Cardiac muscle cell (in vitro differentiated cells and primary cell): Measurements from ENCODE around the gene SASH1. TPM values are rescaled to one million over a fixed set of nuclear protein-coding genes. Genes with fewer than 3 reads are reported as not detected.

Source experiments
- DNase-seq, 2 donors: peaks; one replicate each; pipeline versions ENCODE4 v3.0.0 to v3.0.0-alpha.2; 2010 to 2017; ENCODE audit warnings: low read depth in 1 of 2, low spot score in 1 of 2
- H3K27ac ChIP-seq: fragments of 200-600 bp; sonication (generic); 2 replicates; pipeline ENCODE4 v1.5.1; 2016
- H3K27me3 ChIP-seq: fragments of 200-600 bp; sonication (generic); 2 replicates; pipeline ENCODE4 v1.6.0; 2016; ENCODE audit warnings: control low read depth
- H3K36me3 ChIP-seq: fragments of 200-600 bp; sonication (generic); 2 replicates; pipeline ENCODE4 v1.5.1; 2016; ENCODE audit warnings: control low read depth
- H3K4me1 ChIP-seq: fragments of 200-600 bp; sonication (generic); 2 replicates; pipeline ENCODE4 v1.8.1; 2017; ENCODE audit warnings: low read depth, mild to moderate bottlenecking, mixed run types
- H3K4me3 ChIP-seq: fragments of 200-600 bp; sonication (generic); 2 replicates; pipeline ENCODE4 v1.5.1; 2016; ENCODE audit warnings: mild to moderate bottlenecking
- H3K9me3 ChIP-seq: fragments of 200-600 bp; sonication (generic); 2 replicates; pipeline ENCODE4 v1.5.1; 2017; ENCODE audit warnings: low read depth, mild to moderate bottlenecking, control low read depth
- CTCF ChIP-seq: IDR thresholded peaks from 2 replicates; pipeline ENCODE4 v1.5.1; 2012; ENCODE audit warnings: low read depth, mild to moderate bottlenecking, low read length
- polyA plus RNA-seq: library from polyadenylated mRNA; unstranded; fragments of >200 nt; fragmentation: Nextera tagmentation; extraction: Ambion mirVana; gene quantifications from 2 replicates; pipeline ENCODE4 v1.2.1, GENCODE V29; 2016
- total RNA-seq: library from RNA; depleted of rRNA; stranded (reverse); fragments of >200 nt; gene quantifications from 2 replicates; pipeline ENCODE4 v1.2.3, GENCODE V29; 2016

The SASH1 gene
- total and polyA plus RNA-seq, 2 experiments from 2014 or later = 7.2 to 17.1 TPM

- TF ChIP-seq CTCF = no peak
- H3K9me3 ChIP-seq = no peaks in the 10 kb centered on the region
- no peaks in the 10 kb centered on the region for H3K36me3 ChIP-seq
- no peaks in the 10 kb centered on the region for H3K27me3 ChIP-seq
- H3K4me1 ChIP-seq = no peaks in the 10 kb centered on the region
- no peak for DNase-seq
- H3K27ac ChIP-seq = no peak overlapping the region
- H3K4me3 ChIP-seq = no peak overlapping the region
These were observed 82.8 kb downstream of the SASH1 start for GRCh38 chr6:148425443-148425842.

GRCh38 chr6:148426317-148426977 is 83.8 kb downstream of the SASH1 start:
- Histone ChIP-seq H3K36me3 (no peaks in the 10 kb centered on the region), H3K4me3 (no peak overlapping the region), H3K27ac (no peak overlapping the region), H3K9me3 (no peaks in the 10 kb centered on the region), H3K27me3 (no peaks in the 10 kb centered on the region), H3K4me1 (no peaks in the 10 kb centered on the region)
- TF ChIP-seq CTCF = no peak
- DNase-seq = no peak

GRCh38 chr6:148427333-148427732 is 84.7 kb downstream of the SASH1 start:
- no peak overlapping the region for H3K27ac ChIP-seq
- peak in 1 of 2 donors; percentile 49 for DNase-seq
- H3K4me3 ChIP-seq = no peak overlapping the region
- no peak for TF ChIP-seq CTCF
- no peaks in the 10 kb centered on the region for H3K4me1 ChIP-seq
- no peaks in the 10 kb centered on the region for H3K9me3 ChIP-seq
- no peaks in the 10 kb centered on the region for H3K36me3 ChIP-seq
- no peaks in the 10 kb centered on the region for H3K27me3 ChIP-seq

GRCh38 chr6:148429423-148429822 is 86.8 kb downstream of the SASH1 start:
- H3K4me1 ChIP-seq = no peaks in the 10 kb centered on the region
- no peaks in the 10 kb centered on the region for H3K36me3 ChIP-seq
- H3K27me3 ChIP-seq = no peaks in the 10 kb centered on the region
- no peaks in the 10 kb centered on the region for H3K9me3 ChIP-seq
- TF ChIP-seq CTCF = no peak
- H3K4me3 ChIP-seq = no peak overlapping the region
- no peak for DNase-seq
- no peak overlapping the region for H3K27ac ChIP-seq

GRCh38 chr6:148430897-148431296 is 88.3 kb downstream of the SASH1 start:
- H3K4me1 ChIP-seq = no peaks in the 10 kb centered on the region
- no peak overlapping the region for H3K27ac ChIP-seq
- TF ChIP-seq CTCF = no peak
- no peak overlapping the region for H3K4me3 ChIP-seq
- H3K9me3 ChIP-seq = no peaks in the 10 kb centered on the region
- peak in 1 of 2 donors; percentile 52 for DNase-seq
- no peaks in the 10 kb centered on the region for H3K36me3 ChIP-seq
- no peaks in the 10 kb centered on the region for H3K27me3 ChIP-seq
